ENCODE results near the gene PLEKHO2. TPM values are rescaled to one million over a fixed set of nuclear protein-coding genes. Genes with fewer than 3 reads are reported as not detected.
"Not testable (repeated sequence)": the region's sequence is repeated elsewhere in the genome, so short reads cannot be mapped to it uniquely, and the experiment has no call there.

PLEKHO2 gene
- total RNA-seq, 5 donors from 2014 or later (not counting 1 experiment from before 2014, with no cell fraction given): 9.2 to 22.7 (median 17.1) TPM

- Mint-ChIP-seq H3K27me3 (peaks cover 0 to 2% of the 10 kb centered on the region in 2 donors), H3K4me1 (peaks cover 0 to 6% (median 1%) of the 10 kb centered on the region in 3 donors), H3K4me3 (no peak overlapping the region), H3K27ac (no peak overlapping the region), H3K36me3 (no peaks in the 10 kb centered on the region), H3K9me3 (no peaks in the 10 kb centered on the region)
- ChIA-PET POLR2A (interaction anchor here in 1 of 2 donors (0.5 kb wide), 1 partner anchor 264 kb away, joined by 4 read pairs; no protein-coding TSS in a partner anchor), CTCF (interaction anchor here (0.6 to 1.8 kb wide), 3 partner anchors 43 to 1514 kb away, joined by 3 to 5 read pairs (median 4); no protein-coding TSS in a partner anchor)
- Histone ChIP-seq H3K36me3 (ENCODE audit: control insufficient read depth in 2 of 2, extremely low read depth in 1 of 2, insufficient read depth in 1 of 2, low read length in 1 of 2) (no peaks in the 10 kb centered on the region), H3K27ac (ENCODE audit: low read length) (no peak overlapping the region), H3K9me3 (no peaks in the 10 kb centered on the region), H3K4me1 (ENCODE audit: control insufficient read depth in 1 of 2, extremely low read depth in 1 of 2, insufficient read depth in 2 of 2, low read length in 2 of 2) (peaks cover 0 to 6% of the 10 kb centered on the region in 2 experiments), H3K27me3 (replicated peaks in 1 of 2; ENCODE audit: control insufficient read depth in 2 of 2, extremely low read depth in 1 of 2, insufficient read depth in 2 of 2, low read length in 1 of 2) (peaks cover 0 to 22% of the 10 kb centered on the region in 2 experiments), H3K4me3 (ENCODE audit: control insufficient read depth in 1 of 2, extremely low read depth in 1 of 2, low read length in 1 of 2) (no peak overlapping the region)
- DNase-seq (peak in 33 of 35 experiments; percentile 8 to 80 (median 54)), ATAC-seq (replicated peaks in 1 of 4) (peak; percentile 64 to 74 (median 66))
- 25% methylated on average over 7 of the region's 14 CpGs for WGBS (ENCODE audit: insufficient coverage)
Observed at GRCh38 chr15:64809649-64810496, 31.8 kb upstream of the PLEKHO2 start.

GRCh38 chr15:64810497-64811326 is 31.0 kb upstream of the PLEKHO2 start:
- Histone ChIP-seq H3K27ac (ENCODE audit: low read length) (no peak overlapping the region), H3K27me3 (replicated peaks in 1 of 2; ENCODE audit: control insufficient read depth in 2 of 2, extremely low read depth in 1 of 2, insufficient read depth in 2 of 2, low read length in 1 of 2) (peaks cover 0 to 22% of the 10 kb centered on the region in 2 experiments), H3K4me3 (ENCODE audit: control insufficient read depth in 1 of 2, extremely low read depth in 1 of 2, low read length in 1 of 2) (no peak overlapping the region), H3K9me3 (no peaks in the 10 kb centered on the region), H3K4me1 (ENCODE audit: control insufficient read depth in 1 of 2, extremely low read depth in 1 of 2, insufficient read depth in 2 of 2, low read length in 2 of 2) (peaks cover 0 to 6% of the 10 kb centered on the region in 2 experiments), H3K36me3 (ENCODE audit: control insufficient read depth in 2 of 2, extremely low read depth in 1 of 2, insufficient read depth in 1 of 2, low read length in 1 of 2) (no peaks in the 10 kb centered on the region)
- Mint-ChIP-seq H3K36me3 (no peaks in the 10 kb centered on the region), H3K9me3 (no peaks in the 10 kb centered on the region), H3K27me3 (peaks cover 0 to 2% of the 10 kb centered on the region in 2 donors), H3K4me1 (peaks cover 0 to 6% (median 1%) of the 10 kb centered on the region in 3 donors), H3K4me3 (no peak overlapping the region), H3K27ac (no peak overlapping the region)
- no peak for ATAC-seq (replicated peaks in 1 of 4)
- DNase-seq: no peak
- ChIA-PET POLR2A (interaction anchor here in 1 of 2 donors (0.5 kb wide), 1 partner anchor 264 kb away, joined by 4 read pairs; no protein-coding TSS in a partner anchor), CTCF (interaction anchor here in 1 of 2 donors (0.6 to 1.2 kb wide), 2 partner anchors 10 to 97 kb away, joined by 4 to 8 read pairs; no protein-coding TSS in a partner anchor)
- WGBS (ENCODE audit: insufficient coverage): no CpG with 5 or more reads among the region's 6 CpGs

GRCh38 chr15:64813075-64813474 is 28.6 kb upstream of the PLEKHO2 start:
- ChIA-PET POLR2A (interaction anchor here in 1 of 2 donors (0.6 kb wide), 1 partner anchor 99 kb away, joined by 4 read pairs; the partner anchor contains the start of gene ANKDD1A), CTCF (no interaction called here)

GRCh38 chr15:64814283-64814682 is 27.4 kb upstream of the PLEKHO2 start:
- H3K27me3 Mint-ChIP-seq; H3K36me3 ChIP-seq (ENCODE audit: control insufficient read depth in 2 of 2, extremely low read depth in 1 of 2, insufficient read depth in 1 of 2, low read length in 1 of 2); H3K9me3 ChIP-seq; H3K27ac Mint-ChIP-seq; H3K36me3 Mint-ChIP-seq; H3K27ac ChIP-seq (ENCODE audit: low read length); H3K4me3 Mint-ChIP-seq; H3K4me1 ChIP-seq (ENCODE audit: control insufficient read depth in 1 of 2, extremely low read depth in 1 of 2, insufficient read depth in 2 of 2, low read length in 2 of 2); H3K4me3 ChIP-seq (ENCODE audit: control insufficient read depth in 1 of 2, extremely low read depth in 1 of 2, low read length in 1 of 2); POLR2A ChIA-PET; H3K9me3 Mint-ChIP-seq; H3K27me3 ChIP-seq (replicated peaks in 1 of 2; ENCODE audit: control insufficient read depth in 2 of 2, extremely low read depth in 1 of 2, insufficient read depth in 2 of 2, low read length in 1 of 2); DNase-seq; H3K4me1 Mint-ChIP-seq; ATAC-seq (replicated peaks in 1 of 4): not testable (repeated sequence)
- CTCF ChIA-PET: interaction anchor here in 1 of 2 donors (1.1 kb wide), 1 partner anchor 93 kb away, joined by 3 read pairs; no protein-coding TSS in a partner anchor
- WGBS (ENCODE audit: insufficient coverage): 100% methylated on average over 3 of the region's 8 CpGs

More at GRCh38 chr15:64813075-64813474, 28.6 kb upstream of the PLEKHO2 start:
- 68% methylated on average over 2 of the region's 6 CpGs for WGBS (ENCODE audit: insufficient coverage)
- Histone ChIP-seq H3K27ac (ENCODE audit: low read length) (no peak overlapping the region), H3K36me3 (ENCODE audit: control insufficient read depth in 2 of 2, extremely low read depth in 1 of 2, insufficient read depth in 1 of 2, low read length in 1 of 2) (no peaks in the 10 kb centered on the region), H3K9me3 (no peaks in the 10 kb centered on the region), H3K27me3 (replicated peaks in 1 of 2; ENCODE audit: control insufficient read depth in 2 of 2, extremely low read depth in 1 of 2, insufficient read depth in 2 of 2, low read length in 1 of 2) (peaks cover 0 to 11% of the 10 kb centered on the region in 2 experiments), H3K4me3 (ENCODE audit: control insufficient read depth in 1 of 2, extremely low read depth in 1 of 2, low read length in 1 of 2) (no peak overlapping the region), H3K4me1 (ENCODE audit: control insufficient read depth in 1 of 2, extremely low read depth in 1 of 2, insufficient read depth in 2 of 2, low read length in 2 of 2) (peaks cover 0 to 6% of the 10 kb centered on the region in 2 experiments)
- Mint-ChIP-seq H3K36me3 (no peaks in the 10 kb centered on the region), H3K9me3 (no peaks in the 10 kb centered on the region), H3K4me1 (peaks cover 0 to 6% (median 1%) of the 10 kb centered on the region in 3 donors), H3K4me3 (no peak overlapping the region), H3K27ac (no peak overlapping the region), H3K27me3 (no peaks in the 10 kb centered on the region)
- DNase-seq (no peak), ATAC-seq (replicated peaks in 1 of 4) (no peak)

GRCh38 chr15:64814965-64815364 is 26.8 kb upstream of the PLEKHO2 start:
- H3K4me1 ChIP-seq (ENCODE audit: control insufficient read depth in 1 of 2, extremely low read depth in 1 of 2, insufficient read depth in 2 of 2, low read length in 2 of 2); H3K4me1 Mint-ChIP-seq; H3K27ac ChIP-seq (ENCODE audit: low read length); H3K9me3 ChIP-seq; DNase-seq; POLR2A ChIA-PET; H3K9me3 Mint-ChIP-seq; H3K4me3 ChIP-seq (ENCODE audit: control insufficient read depth in 1 of 2, extremely low read depth in 1 of 2, low read length in 1 of 2); H3K27me3 Mint-ChIP-seq; H3K27ac Mint-ChIP-seq; H3K4me3 Mint-ChIP-seq; H3K36me3 ChIP-seq (ENCODE audit: control insufficient read depth in 2 of 2, extremely low read depth in 1 of 2, insufficient read depth in 1 of 2, low read length in 1 of 2); H3K27me3 ChIP-seq (replicated peaks in 1 of 2; ENCODE audit: control insufficient read depth in 2 of 2, extremely low read depth in 1 of 2, insufficient read depth in 2 of 2, low read length in 1 of 2); H3K36me3 Mint-ChIP-seq; ATAC-seq (replicated peaks in 1 of 4): not testable (repeated sequence)
- CTCF ChIA-PET: interaction anchor here (0.5 to 1.4 kb wide), 3 partner anchors 21 to 92 kb away, joined by 3 to 5 read pairs (median 3); no protein-coding TSS in a partner anchor
- WGBS (ENCODE audit: insufficient coverage): no CpG with 5 or more reads among the region's 4 CpGs

- ChIA-PET CTCF (interaction anchor here in 1 of 2 donors (1.4 kb wide), 1 partner anchor 19 kb away, joined by 3 read pairs; no protein-coding TSS in a partner anchor), POLR2A (no interaction called here)
- H3K36me3 Mint-ChIP-seq: no peaks in the 10 kb centered on the region
- DNase-seq (no peak), ATAC-seq (replicated peaks in 1 of 4) (no peak)
- Histone ChIP-seq H3K27ac (ENCODE audit: low read length) (no peak overlapping the region), H3K4me3 (ENCODE audit: control insufficient read depth in 1 of 2, extremely low read depth in 1 of 2, low read length in 1 of 2) (no peak overlapping the region), H3K4me1 (ENCODE audit: control insufficient read depth in 1 of 2, extremely low read depth in 1 of 2, insufficient read depth in 2 of 2, low read length in 2 of 2) (no peaks in the 10 kb centered on the region), H3K9me3 (no peaks in the 10 kb centered on the region), H3K27me3 (replicated peaks in 1 of 2; ENCODE audit: control insufficient read depth in 2 of 2, extremely low read depth in 1 of 2, insufficient read depth in 2 of 2, low read length in 1 of 2) (no peaks in the 10 kb centered on the region), H3K36me3 (ENCODE audit: control insufficient read depth in 2 of 2, extremely low read depth in 1 of 2, insufficient read depth in 1 of 2, low read length in 1 of 2) (no peaks in the 10 kb centered on the region)
- no peaks in the 10 kb centered on the region for H3K27me3 Mint-ChIP-seq
- no peaks in the 10 kb centered on the region for H3K9me3 Mint-ChIP-seq
- no peaks in the 10 kb centered on the region for H3K4me1 Mint-ChIP-seq
- H3K4me3 Mint-ChIP-seq: no peak overlapping the region
- no peak overlapping the region for H3K27ac Mint-ChIP-seq
- WGBS (ENCODE audit: insufficient coverage): 94% methylated on average over 5 of the region's 13 CpGs
Observed at GRCh38 chr15:64816452-64816851, 25.3 kb upstream of the PLEKHO2 start.

Measured in T-cell (primary cell).